Rectal smooth muscle tissue (tissue), 1 donor: ENCODE data around the gene SDK1.

ENCODE experiments used
- H3K27ac ChIP-seq: one replicate; pipeline ENCODE4 v1.7.0; 2013; ENCODE audit warnings: low read depth, low read length, inconsistent platforms
- H3K27me3 ChIP-seq: one replicate; pipeline ENCODE4 v1.7.0; 2013; ENCODE audit warnings: low read length; ENCODE audit not compliant: control insufficient read depth, insufficient read depth
- H3K36me3 ChIP-seq: one replicate; pipeline ENCODE4 v1.7.0; 2013; ENCODE audit warnings: low read length; ENCODE audit not compliant: control insufficient read depth, insufficient read depth
- H3K4me1 ChIP-seq: one replicate; pipeline ENCODE4 v1.7.0; 2013; ENCODE audit warnings: low read length; ENCODE audit not compliant: control insufficient read depth, insufficient read depth
- H3K4me3 ChIP-seq: one replicate; pipeline ENCODE4 v1.7.0; 2013; ENCODE audit warnings: low read length
- H3K9ac ChIP-seq: one replicate; pipeline ENCODE4 v1.7.0; 2013; ENCODE audit warnings: low read length

The SDK1 gene

DNA sequence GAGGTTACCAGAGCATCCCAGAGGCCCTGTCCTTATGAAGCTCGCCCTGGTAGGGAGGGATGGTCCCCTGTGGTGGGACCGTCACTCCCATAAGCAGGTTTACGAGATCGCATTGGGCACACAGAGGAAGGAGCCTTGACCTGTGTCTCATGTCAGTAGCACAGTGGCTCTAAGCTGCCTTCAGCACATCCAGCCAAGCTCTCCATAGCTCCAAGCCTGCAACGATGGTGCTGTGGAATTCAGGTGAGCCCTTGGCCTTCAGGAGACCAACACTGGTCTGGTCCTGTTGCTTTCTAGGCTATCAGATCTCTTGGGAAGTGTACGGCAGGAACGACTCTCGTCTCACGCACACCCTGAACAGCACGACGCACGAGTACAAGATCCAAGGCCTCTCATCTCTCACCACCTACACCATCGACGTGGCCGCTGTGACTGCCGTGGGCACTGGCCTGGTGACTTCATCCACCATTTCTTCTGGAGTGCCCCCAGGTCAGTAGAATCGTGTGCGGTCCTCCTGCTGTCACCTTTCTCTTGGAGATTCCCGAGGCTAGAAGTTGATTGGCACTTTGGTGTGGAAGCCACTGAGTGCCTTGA lies 775.7 kb downstream of the SDK1 start:
- H3K4me3 ChIP-seq = no peak overlapping the region
- H3K36me3 ChIP-seq = no peaks in the 10 kb centered on the region
- no peak overlapping the region for H3K27ac ChIP-seq
- no peak overlapping the region for H3K9ac ChIP-seq
- H3K27me3 ChIP-seq = no peaks in the 10 kb centered on the region
- no peaks in the 10 kb centered on the region for H3K4me1 ChIP-seq

DNA sequence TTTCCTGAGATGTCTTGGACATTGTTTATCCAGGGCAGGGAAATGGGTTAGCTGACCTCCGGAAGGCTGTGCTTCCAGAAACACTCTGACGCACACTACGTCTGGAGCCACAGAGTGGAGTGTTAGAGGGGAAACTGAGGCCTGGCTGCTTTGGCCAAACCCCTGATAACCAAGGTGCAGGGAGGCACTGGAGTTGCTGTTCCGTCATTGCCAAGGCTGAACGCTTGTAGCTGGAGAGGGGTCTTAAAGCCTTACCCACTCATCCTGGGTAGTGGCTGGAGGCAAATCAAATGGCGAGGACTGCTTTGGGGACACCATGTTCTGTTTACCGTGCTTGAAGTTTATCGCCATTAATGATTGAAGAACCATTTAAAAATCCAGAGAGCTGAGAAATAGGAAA lies 776.9 kb downstream of the SDK1 start:
- H3K27me3 ChIP-seq = no peaks in the 10 kb centered on the region
- H3K4me3 ChIP-seq = no peak overlapping the region
- H3K9ac ChIP-seq = no peak overlapping the region
- H3K4me1 ChIP-seq = no peaks in the 10 kb centered on the region
- H3K27ac ChIP-seq = no peak overlapping the region
- no peaks in the 10 kb centered on the region for H3K36me3 ChIP-seq

DNA sequence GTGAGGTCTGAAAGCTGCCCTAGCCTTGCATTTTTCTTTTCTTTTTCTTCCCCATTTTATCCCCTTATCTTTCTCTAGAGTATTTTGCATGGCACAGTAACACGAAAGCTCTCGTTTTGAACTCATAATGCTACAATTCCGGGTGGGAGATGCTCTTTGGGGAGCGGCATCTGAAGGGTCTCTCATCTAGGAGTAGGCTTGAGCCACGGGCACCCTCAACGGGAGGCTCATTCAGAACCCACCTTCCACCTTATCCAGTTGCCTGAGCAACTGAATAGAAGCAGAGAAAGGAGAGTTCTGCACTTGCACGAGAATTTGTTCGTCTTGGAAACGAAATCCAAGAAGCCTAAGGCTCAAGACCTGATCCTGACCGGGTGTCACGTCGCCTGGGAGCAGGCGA lies 777.5 kb downstream of the SDK1 start:
- Histone ChIP-seq H3K27me3 (no peaks in the 10 kb centered on the region), H3K36me3 (no peaks in the 10 kb centered on the region), H3K4me3 (no peak overlapping the region), H3K27ac (no peak overlapping the region), H3K4me1 (no peaks in the 10 kb centered on the region), H3K9ac (no peak overlapping the region)

DNA sequence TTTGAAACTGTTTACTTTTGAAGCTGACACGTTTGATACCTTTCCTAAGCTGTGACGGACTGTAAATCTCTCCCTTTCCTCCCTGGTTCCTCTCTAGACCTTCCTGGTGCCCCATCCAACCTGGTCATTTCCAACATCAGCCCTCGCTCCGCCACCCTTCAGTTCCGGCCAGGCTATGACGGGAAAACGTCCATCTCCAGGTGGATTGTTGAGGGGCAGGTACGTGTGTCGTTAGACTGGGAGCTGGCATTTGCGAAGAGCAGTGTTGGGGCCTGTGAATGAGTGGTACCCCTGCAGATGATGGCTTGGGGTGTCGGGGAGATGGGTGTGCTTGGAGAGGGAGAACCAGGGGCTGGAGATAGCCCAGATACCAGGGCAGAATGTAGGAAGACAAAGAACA lies 778.3 kb downstream of the SDK1 start:
- H3K4me3 ChIP-seq = no peak overlapping the region
- H3K27me3 ChIP-seq = no peaks in the 10 kb centered on the region
- no peak overlapping the region for H3K27ac ChIP-seq
- H3K4me1 ChIP-seq = no peaks in the 10 kb centered on the region
- H3K36me3 ChIP-seq = no peaks in the 10 kb centered on the region
- no peak overlapping the region for H3K9ac ChIP-seq

DNA sequence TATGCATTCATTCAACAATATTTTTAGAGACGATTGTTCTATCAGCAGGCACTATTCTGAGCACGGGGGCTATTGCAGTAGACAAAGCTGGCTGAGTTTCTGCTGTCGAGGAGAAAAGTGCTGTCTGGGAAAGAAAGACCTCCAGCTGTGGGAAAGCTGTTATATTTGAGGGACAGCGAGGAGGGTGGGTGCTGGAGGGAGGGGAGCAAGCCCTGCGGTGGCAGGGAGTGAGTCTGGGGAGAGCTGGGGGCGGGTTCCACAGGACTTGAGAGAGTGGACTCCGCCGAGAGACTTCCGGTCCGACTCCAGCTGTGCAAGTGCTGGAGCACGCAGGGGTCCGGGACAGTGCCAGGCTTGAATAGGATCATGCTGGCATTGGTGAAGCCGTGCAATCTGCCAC lies 778.9 kb downstream of the SDK1 start:
- Histone ChIP-seq H3K9ac (no peak overlapping the region), H3K27me3 (no peaks in the 10 kb centered on the region), H3K4me3 (no peak overlapping the region), H3K4me1 (no peaks in the 10 kb centered on the region), H3K36me3 (no peaks in the 10 kb centered on the region), H3K27ac (no peak overlapping the region)

DNA sequence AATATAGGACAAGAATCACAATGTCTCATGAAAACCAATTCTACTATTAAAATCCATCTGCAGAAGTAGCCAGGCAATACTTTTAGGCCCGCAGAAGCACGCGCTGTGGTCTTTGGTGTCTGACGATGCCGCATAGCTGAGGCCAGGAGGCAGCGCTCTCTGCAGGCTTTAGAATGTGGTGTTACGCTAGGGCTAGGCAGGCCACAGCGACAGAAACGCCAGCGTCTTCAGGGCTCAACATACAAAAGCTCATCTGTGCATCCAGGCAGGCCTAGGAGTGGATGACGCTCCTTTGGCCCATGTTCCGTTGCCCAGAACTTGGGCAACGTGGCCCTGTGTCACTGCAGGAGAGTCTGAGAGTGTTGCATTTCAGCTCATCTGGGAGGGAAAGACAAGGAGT lies 779.9 kb downstream of the SDK1 start:
- no peak overlapping the region for H3K9ac ChIP-seq

DNA sequence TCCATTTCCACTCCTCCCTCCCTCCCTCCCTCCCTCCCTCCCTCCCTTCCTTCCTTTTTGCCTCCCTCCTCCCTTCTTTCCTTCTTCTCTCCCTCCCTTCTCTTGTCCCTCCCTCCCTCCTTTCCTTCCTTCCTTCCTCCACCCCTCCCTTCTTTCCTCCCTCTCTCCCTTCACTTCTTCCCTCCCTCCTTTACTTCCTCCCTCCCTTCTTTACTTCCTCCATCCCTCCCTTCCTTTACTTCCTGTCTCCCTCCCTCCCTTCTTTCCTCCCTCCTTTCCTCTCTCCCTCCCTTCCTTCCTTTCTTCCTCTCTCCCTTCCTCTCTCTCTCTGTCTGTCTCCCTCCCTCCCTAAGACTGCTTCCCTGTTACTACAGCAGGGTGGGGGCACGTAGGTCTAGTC lies 782.5 kb downstream of the SDK1 start:
- H3K27me3 ChIP-seq = no peaks in the 10 kb centered on the region

More for the DNA sequence above, 779.9 kb downstream of the SDK1 start:
- Histone ChIP-seq H3K27me3 (no peaks in the 10 kb centered on the region), H3K4me3 (no peak overlapping the region), H3K4me1 (no peaks in the 10 kb centered on the region), H3K27ac (no peak overlapping the region), H3K36me3 (no peaks in the 10 kb centered on the region)

DNA sequence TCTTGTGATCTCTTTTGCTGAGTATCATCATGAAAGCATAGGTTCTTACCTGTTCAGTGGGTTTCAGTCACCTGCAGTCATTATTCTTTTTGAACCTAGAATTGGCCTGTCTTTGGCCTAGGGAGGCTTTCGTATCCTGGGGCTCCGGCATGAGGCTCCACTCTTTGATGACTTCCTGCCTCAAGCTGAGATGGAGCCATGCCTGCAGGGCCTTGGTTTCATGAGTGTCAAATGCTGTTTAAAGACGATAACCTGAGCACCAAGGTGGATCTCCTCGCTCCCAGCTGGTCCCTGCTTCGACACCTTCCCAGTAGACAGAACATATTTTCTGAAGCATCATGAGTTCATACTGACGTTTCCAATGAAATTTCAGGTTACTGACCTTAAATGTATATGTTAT lies 783.2 kb downstream of the SDK1 start:
- no peaks in the 10 kb centered on the region for H3K27me3 ChIP-seq
- no peak overlapping the region for H3K4me3 ChIP-seq
- no peak overlapping the region for H3K9ac ChIP-seq
- H3K4me1 ChIP-seq = no peaks in the 10 kb centered on the region
- no peaks in the 10 kb centered on the region for H3K36me3 ChIP-seq
- H3K27ac ChIP-seq = no peak overlapping the region

More for the DNA sequence above, 782.5 kb downstream of the SDK1 start:
- no peak overlapping the region for H3K4me3 ChIP-seq
- no peak overlapping the region for H3K27ac ChIP-seq
- H3K36me3 ChIP-seq = no peaks in the 10 kb centered on the region
- no peak overlapping the region for H3K9ac ChIP-seq
- no peaks in the 10 kb centered on the region for H3K4me1 ChIP-seq

DNA sequence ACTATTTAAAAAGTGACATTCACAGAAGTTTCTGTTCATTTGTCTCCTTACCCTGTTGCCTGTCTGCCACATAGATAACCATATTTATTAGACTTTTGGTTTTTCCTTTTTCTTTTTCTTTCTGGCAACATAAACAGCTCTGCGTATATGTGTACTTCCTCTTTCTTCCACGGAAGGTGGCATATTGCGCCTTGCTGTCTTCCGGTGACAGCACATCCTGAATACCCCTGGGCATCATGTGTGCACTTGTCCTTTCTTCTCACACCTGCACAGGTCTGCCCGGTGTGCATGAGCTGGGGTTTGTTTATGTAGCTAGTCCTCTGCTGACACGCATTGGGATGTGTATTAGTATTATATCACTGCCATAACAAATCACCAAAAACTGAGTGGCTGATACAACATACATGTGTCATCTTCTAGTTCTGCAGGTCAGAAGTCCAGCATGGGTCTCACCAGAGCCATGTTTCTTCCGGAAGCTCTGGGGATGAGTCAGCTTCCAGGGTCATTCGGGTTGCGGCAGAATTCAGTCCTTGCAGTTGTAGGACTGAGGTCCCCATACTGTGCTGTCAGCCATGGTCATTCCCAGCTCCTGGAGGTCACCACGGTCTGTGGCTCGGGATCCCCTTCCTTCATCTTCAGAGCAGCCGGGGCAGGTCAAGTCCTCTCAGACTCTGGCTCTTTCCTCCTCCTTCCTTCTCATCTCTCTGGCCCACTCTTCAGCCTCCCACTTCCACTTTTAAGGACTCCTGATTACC lies 785.1 kb downstream of the SDK1 start:
- no peaks in the 10 kb centered on the region for H3K36me3 ChIP-seq
- no peaks in the 10 kb centered on the region for H3K27me3 ChIP-seq
- no peak overlapping the region for H3K27ac ChIP-seq
- H3K4me1 ChIP-seq = no peaks in the 10 kb centered on the region
- no peak overlapping the region for H3K4me3 ChIP-seq
- no peak overlapping the region for H3K9ac ChIP-seq

DNA sequence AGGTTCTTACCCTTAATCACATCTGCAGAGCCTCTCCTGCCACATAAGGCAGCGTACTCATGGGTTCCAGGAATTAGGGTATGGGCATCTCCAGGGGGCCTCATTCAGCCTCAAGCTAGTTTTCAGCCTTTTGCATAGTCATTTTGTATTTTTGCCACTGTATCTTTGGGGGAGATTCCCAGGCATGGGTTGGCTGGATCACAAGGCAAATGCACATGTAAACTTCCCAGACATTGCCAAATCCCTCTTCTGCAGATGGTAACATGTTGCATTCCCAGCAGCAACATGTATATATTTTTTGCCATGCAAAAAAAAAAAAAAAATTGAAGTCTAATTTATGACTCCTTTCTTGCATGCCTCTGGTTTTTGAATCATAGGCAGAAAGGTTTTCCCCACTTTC lies 785.7 kb downstream of the SDK1 start:
- Histone ChIP-seq H3K4me3 (no peak overlapping the region), H3K36me3 (no peaks in the 10 kb centered on the region), H3K27me3 (no peaks in the 10 kb centered on the region), H3K9ac (no peak overlapping the region), H3K27ac (no peak overlapping the region), H3K4me1 (no peaks in the 10 kb centered on the region)

DNA sequence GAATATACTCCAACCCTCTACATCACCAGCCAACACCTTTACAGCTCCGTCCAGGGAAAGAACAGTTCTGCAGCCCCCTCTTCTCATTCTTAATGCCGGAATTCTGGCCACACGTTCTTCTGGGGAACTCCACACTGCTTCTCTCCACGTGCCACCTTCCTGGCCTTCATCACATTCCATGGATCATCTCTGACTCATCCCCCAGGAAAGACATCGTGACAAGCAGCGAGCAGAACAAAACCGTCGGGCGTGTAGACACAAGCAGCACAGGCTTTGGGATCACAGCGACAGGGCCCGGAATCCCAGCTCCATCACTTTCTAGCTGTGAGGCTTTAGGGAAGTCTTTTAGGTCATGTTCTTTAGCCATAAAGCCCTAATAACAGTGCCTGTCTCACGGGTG lies 790.7 kb downstream of the SDK1 start:
- H3K4me1 ChIP-seq = no peaks in the 10 kb centered on the region
- no peak overlapping the region for H3K4me3 ChIP-seq
- H3K27me3 ChIP-seq = no peaks in the 10 kb centered on the region
- no peaks in the 10 kb centered on the region for H3K36me3 ChIP-seq
- H3K9ac ChIP-seq = no peak overlapping the region
- no peak overlapping the region for H3K27ac ChIP-seq

DNA sequence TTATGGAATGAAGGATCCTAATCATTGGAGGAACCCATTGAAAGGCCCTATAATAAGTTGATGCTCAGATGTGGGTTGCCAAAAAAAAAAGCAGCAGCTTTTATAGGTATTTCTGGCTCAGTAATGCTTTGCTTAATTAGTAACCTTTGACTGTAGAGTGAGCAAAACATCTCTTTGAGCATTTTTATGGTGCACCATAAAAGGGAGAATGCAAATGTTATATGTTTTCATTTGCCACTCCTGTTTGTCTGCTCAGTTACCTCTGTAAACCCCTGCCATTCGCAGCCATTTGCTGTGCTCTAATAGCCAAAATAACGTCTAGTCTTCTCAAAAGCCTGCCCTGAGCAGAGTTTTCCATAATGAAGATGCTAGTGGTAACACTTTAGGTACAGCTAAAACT lies 792.0 kb downstream of the SDK1 start:
- Histone ChIP-seq H3K4me1 (no peaks in the 10 kb centered on the region), H3K36me3 (peaks cover 2% of the 10 kb centered on the region), H3K27ac (no peak overlapping the region), H3K9ac (no peak overlapping the region), H3K27me3 (no peaks in the 10 kb centered on the region), H3K4me3 (no peak overlapping the region)

DNA sequence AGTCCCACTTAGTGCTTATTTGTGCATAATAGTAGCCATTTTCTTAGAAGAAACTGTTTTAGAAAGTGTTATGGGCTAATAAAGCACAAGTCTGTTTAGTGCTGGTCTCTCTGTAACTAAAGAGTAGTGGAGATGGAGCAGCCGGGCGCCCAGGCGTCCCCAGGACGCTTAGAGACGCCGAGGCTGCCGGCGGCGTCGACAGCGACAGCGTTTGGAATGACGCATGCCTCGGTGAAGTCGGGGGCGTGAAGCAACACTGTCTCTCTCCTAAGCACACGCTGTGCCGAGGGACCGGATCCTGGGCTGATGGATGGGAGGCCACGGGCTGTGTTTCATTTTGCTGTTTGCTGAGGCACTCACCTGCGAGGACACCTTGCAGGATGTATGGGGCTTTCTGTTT lies 792.4 kb downstream of the SDK1 start:
- no peak overlapping the region for H3K9ac ChIP-seq
- H3K27ac ChIP-seq = no peak overlapping the region
- H3K36me3 ChIP-seq = peaks cover 2% of the 10 kb centered on the region
- H3K27me3 ChIP-seq = no peaks in the 10 kb centered on the region
- H3K4me3 ChIP-seq = no peak overlapping the region
- H3K4me1 ChIP-seq = no peaks in the 10 kb centered on the region
